Keratinocyte (primary cell): Measurements from ENCODE around the gene RSRC2. TPM values are rescaled to one million over a fixed set of nuclear protein-coding genes. Genes with fewer than 3 reads are reported as not detected.

Experiments used
- DNase-seq: peaks from one replicate; pipeline ENCODE4 v3.0.0-alpha.2; 2011; ENCODE audit warnings: low read depth, missing footprints, low spot score
- FAIRE-seq: peaks from 2 replicates; lab custom pipeline; 2011; peaks lifted over from hg19 to GRCh38; lab: Jason Lieb, UNC
- H2AFZ ChIP-seq: 2 replicates; pipeline ENCODE4 v1.6.0; 2012; ENCODE audit warnings: low read length, control low read depth, inconsistent platforms; ENCODE audit not compliant: control insufficient read depth
- H3K27ac ChIP-seq: 2 replicates; pipeline ENCODE4 v1.5.1; 2011; ENCODE audit warnings: low read length; ENCODE audit not compliant: control insufficient read depth, insufficient read depth
- H3K27me3 ChIP-seq: 3 replicates; pipeline ENCODE4 v1.6.0; 2011; ENCODE audit warnings: low read length; ENCODE audit not compliant: control insufficient read depth, insufficient read depth; ENCODE audit errors: extremely low read depth
- H3K36me3 ChIP-seq, 2 experiments: 2 replicates in 1 of 2; 3 replicates in 1 of 2; pipeline ENCODE4 v1.5.1; 2011; ENCODE audit warnings: low read length in 2 of 2, mild to moderate bottlenecking in 1 of 2; ENCODE audit not compliant: control insufficient read depth in 2 of 2, insufficient read depth in 2 of 2; ENCODE audit errors: extremely low read depth in 1 of 2
- H3K4me1 ChIP-seq: 3 replicates; pipeline ENCODE4 v1.5.1; 2011; ENCODE audit warnings: low read length; ENCODE audit not compliant: control insufficient read depth, insufficient read depth; ENCODE audit errors: extremely low read depth
- H3K4me2 ChIP-seq: 3 replicates; pipeline ENCODE4 v1.6.0; 2011; ENCODE audit warnings: low read depth, low read length; ENCODE audit not compliant: control insufficient read depth, insufficient read depth; ENCODE audit errors: extremely low read depth
- H3K4me3 ChIP-seq, 3 experiments: fragments of 200-600 bp in 1 of 3; sonication (generic) in 1 of 3; 2 replicates in 2 of 3; 3 replicates in 1 of 3; pipeline ENCODE4 v1.5.1; 2011 to 2016; ENCODE audit warnings: low read length in 3 of 3, mild to moderate bottlenecking in 3 of 3, control low read depth in 2 of 3, inconsistent platforms in 1 of 3, low read depth in 1 of 3, mixed read lengths in 1 of 3, mixed run types in 1 of 3, moderate library complexity in 1 of 3; ENCODE audit not compliant: control insufficient read depth in 2 of 3, insufficient read depth in 2 of 3; ENCODE audit errors: extremely low read depth in 1 of 3
- H3K79me2 ChIP-seq: 2 replicates; pipeline ENCODE4 v1.6.0; 2012; ENCODE audit warnings: low read length; ENCODE audit not compliant: control insufficient read depth, insufficient read depth
- H3K9ac ChIP-seq: 3 replicates; pipeline ENCODE4 v1.6.0; 2011; ENCODE audit warnings: low read length; ENCODE audit not compliant: control insufficient read depth, insufficient read depth; ENCODE audit errors: extremely low read depth
- H3K9me1 ChIP-seq: 3 replicates; pipeline ENCODE4 v1.6.0; 2011; ENCODE audit warnings: low read length; ENCODE audit not compliant: control insufficient read depth, insufficient read depth; ENCODE audit errors: extremely low read depth
- H3K9me3 ChIP-seq: 2 replicates; pipeline ENCODE4 v1.5.1; 2012; ENCODE audit warnings: low read depth, low read length; ENCODE audit not compliant: control insufficient read depth
- H4K20me1 ChIP-seq: 3 replicates; pipeline ENCODE4 v1.6.0; 2011; ENCODE audit warnings: low read length; ENCODE audit not compliant: control insufficient read depth, insufficient read depth; ENCODE audit errors: extremely low read depth
- EZH2 ChIP-seq: IDR thresholded peaks from one replicate; pipeline ENCODE4 v1.6.1; 2012; ENCODE audit warnings: inconsistent platforms, mild to moderate bottlenecking, low read length, moderate library complexity
- dilution Hi-C: fragments of 300-500 bp; cut with MboI; formaldehyde crosslinking; loops from one replicate; pipeline ENCODE4 v1.7.0; 2020; ENCODE audit warnings: low sequenced_read_pairs; ENCODE audit not compliant: extremely low pct_ligation_motif_present
- polyA plus RNA-seq, 5 experiments: library from polyadenylated mRNA; depleted of rRNA in 3 of 5; stranded (reverse) in 3 of 5; stranded (forward) in 1 of 5; unstranded in 1 of 5; fragments of >200 nt; gene quantifications; 1 replicate in 1 of 5; 2 replicates in 3 of 5; 3 replicates in 1 of 5; pipeline versions ENCODE4 v1.2.1 to v1.2.3, GENCODE V29; 2011 to 2012; ENCODE audit warnings: missing spikeins in 2 of 5, low read depth in 1 of 5, low replicate concordance in 1 of 5
- TF ChIP-seq, protein P1 (sequence below), 3 experiments: IDR thresholded peaks in 1 of 3; conservative IDR thresholded peaks in 1 of 3; optimal IDR thresholded peaks in 1 of 3; 2 replicates in 2 of 3; 3 replicates in 1 of 3; pipeline versions ENCODE3 to v1.5.1; 2011; ENCODE audit warnings: low read length in 3 of 3, mild to moderate bottlenecking in 3 of 3, moderate library complexity in 2 of 3, control low read depth in 1 of 3, inconsistent platforms in 1 of 3; ENCODE audit not compliant: insufficient read depth in 2 of 3; ENCODE audit errors: extremely low read depth in 1 of 3

RSRC2 gene
- polyA plus RNA-seq, 1 donor (not counting 4 experiments of a cell fraction or from before 2014, with no cell fraction given), result 45.6 TPM

DNA sequence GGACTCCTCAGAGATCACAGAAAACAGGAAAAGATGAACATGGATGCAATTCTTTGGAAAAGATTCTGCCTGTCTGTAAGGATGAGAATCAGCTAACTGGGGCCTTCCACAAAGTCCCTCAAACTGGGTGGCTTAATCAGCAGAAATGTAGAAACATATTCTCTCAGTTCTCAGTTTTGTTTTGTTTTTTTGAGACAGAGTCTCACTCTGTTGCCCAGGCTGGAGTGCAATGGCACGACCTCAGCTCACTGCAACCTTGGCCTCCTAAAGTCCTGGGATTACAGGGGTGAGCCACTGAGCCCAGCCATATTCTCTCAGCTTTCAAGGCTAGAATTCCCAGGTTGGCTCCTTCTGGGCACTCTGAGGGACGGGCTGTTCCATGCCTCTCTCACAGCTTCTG lies 66.1 kb downstream of the RSRC2 start:
- Histone ChIP-seq H3K79me2 (no peaks in the 10 kb centered on the region), H4K20me1 (no peaks in the 10 kb centered on the region), H3K9ac (no peak overlapping the region), H3K4me1 (peaks cover 11% of the 10 kb centered on the region), H3K4me3 (no peak overlapping the region), H3K9me3 (no peaks in the 10 kb centered on the region), H3K4me2 (no peak overlapping the region), H3K36me3 (no peaks in the 10 kb centered on the region), H3K27me3 (no peaks in the 10 kb centered on the region), H3K27ac (no peak overlapping the region), H2AFZ (no peak overlapping the region), H3K9me1 (no peaks in the 10 kb centered on the region)
- DNase-seq (no peak), FAIRE-seq (no peak)
- dilution Hi-C loops, result no loop called here
- TF ChIP-seq, protein P1, sequence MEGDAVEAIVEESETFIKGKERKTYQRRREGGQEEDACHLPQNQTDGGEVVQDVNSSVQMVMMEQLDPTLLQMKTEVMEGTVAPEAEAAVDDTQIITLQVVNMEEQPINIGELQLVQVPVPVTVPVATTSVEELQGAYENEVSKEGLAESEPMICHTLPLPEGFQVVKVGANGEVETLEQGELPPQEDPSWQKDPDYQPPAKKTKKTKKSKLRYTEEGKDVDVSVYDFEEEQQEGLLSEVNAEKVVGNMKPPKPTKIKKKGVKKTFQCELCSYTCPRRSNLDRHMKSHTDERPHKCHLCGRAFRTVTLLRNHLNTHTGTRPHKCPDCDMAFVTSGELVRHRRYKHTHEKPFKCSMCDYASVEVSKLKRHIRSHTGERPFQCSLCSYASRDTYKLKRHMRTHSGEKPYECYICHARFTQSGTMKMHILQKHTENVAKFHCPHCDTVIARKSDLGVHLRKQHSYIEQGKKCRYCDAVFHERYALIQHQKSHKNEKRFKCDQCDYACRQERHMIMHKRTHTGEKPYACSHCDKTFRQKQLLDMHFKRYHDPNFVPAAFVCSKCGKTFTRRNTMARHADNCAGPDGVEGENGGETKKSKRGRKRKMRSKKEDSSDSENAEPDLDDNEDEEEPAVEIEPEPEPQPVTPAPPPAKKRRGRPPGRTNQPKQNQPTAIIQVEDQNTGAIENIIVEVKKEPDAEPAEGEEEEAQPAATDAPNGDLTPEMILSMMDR (optimal IDR thresholded peaks at IDR 0.05 in 1 of 3, IDR thresholded peaks at IDR 0.05 in 1 of 3, conservative IDR thresholded peaks at IDR 0.05 in 1 of 3; ENCODE audit: extremely low read depth in 1 of 3, insufficient read depth in 2 of 3, low read length in 3 of 3), result no peak
- TF ChIP-seq EZH2, result no peak

DNA sequence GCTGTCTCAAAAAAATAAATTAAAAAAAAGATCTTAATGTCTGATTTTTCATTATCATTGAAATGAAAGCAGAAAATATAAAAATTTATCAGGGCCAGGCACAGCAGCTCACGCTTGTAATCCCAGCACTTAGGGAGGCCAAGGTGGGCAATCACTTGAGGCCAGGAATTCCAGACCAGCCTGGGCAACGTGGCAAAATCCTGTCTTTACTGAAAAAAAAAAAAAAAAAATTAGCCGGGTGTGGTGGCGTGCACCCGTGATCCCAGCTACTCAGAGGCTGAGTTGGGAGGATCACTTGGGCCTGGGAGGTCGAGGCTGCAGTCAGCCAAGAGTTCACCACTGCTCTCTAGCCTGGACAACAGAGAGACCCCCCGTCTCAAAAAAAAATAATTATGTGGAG lies 66.7 kb downstream of the RSRC2 start:
- no peak for DNase-seq
- TF ChIP-seq, protein P1 (optimal IDR thresholded peaks at IDR 0.05 in 1 of 3, IDR thresholded peaks at IDR 0.05 in 1 of 3, conservative IDR thresholded peaks at IDR 0.05 in 1 of 3; ENCODE audit: extremely low read depth in 1 of 3, insufficient read depth in 2 of 3, low read length in 3 of 3), result no peak
- no peak for TF ChIP-seq EZH2
- dilution Hi-C loops, result no loop called here

More for the DNA sequence above, 66.7 kb downstream of the RSRC2 start:
- H4K20me1 ChIP-seq, result no peaks in the 10 kb centered on the region
- H3K9ac ChIP-seq, result no peak overlapping the region
- H3K4me2 ChIP-seq, result no peak overlapping the region
- no peaks in the 10 kb centered on the region for H3K9me1 ChIP-seq
- no peaks in the 10 kb centered on the region for H3K36me3 ChIP-seq
- H3K79me2 ChIP-seq, result no peaks in the 10 kb centered on the region
- no peak overlapping the region for H3K4me3 ChIP-seq
- H2AFZ ChIP-seq, result no peak overlapping the region
- H3K4me1 ChIP-seq, result peaks cover 11% of the 10 kb centered on the region
- no peaks in the 10 kb centered on the region for H3K27me3 ChIP-seq
- no peak for FAIRE-seq
- no peak overlapping the region for H3K27ac ChIP-seq
- no peaks in the 10 kb centered on the region for H3K9me3 ChIP-seq
